ENCODE results near the gene SCIN.
"Not testable (repeated sequence)": the region's sequence is repeated elsewhere in the genome, so short reads cannot be mapped to it uniquely, and the experiment has no call there.

DNA sequence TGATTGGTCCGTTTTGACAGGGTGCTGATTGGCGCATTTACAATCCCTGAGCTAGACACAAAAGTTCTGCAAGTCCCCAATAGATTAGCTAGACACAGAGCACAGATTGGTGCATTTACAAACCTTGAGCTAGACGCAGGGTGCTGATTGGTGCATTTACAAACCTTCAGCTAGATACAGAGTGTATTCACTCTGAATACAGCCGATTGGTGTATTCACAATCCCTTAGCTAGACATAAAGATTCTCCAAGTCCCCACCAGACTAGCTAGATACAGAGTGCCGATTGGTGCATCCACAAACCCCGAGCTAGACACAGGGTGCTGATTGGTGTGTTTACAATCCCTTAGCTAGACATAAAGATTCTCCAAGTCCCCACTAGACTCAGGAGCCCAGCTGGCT lies 14.8 kb upstream of the SCIN start:
- TF ChIP-seq, protein P1, sequence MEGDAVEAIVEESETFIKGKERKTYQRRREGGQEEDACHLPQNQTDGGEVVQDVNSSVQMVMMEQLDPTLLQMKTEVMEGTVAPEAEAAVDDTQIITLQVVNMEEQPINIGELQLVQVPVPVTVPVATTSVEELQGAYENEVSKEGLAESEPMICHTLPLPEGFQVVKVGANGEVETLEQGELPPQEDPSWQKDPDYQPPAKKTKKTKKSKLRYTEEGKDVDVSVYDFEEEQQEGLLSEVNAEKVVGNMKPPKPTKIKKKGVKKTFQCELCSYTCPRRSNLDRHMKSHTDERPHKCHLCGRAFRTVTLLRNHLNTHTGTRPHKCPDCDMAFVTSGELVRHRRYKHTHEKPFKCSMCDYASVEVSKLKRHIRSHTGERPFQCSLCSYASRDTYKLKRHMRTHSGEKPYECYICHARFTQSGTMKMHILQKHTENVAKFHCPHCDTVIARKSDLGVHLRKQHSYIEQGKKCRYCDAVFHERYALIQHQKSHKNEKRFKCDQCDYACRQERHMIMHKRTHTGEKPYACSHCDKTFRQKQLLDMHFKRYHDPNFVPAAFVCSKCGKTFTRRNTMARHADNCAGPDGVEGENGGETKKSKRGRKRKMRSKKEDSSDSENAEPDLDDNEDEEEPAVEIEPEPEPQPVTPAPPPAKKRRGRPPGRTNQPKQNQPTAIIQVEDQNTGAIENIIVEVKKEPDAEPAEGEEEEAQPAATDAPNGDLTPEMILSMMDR (IDR thresholded peaks at IDR 0.05), result not testable (repeated sequence)
- not testable (repeated sequence) for TF ChIP-seq POLR2AphosphoS5 (IDR thresholded peaks at IDR 0.05)
